Measurements from ENCODE around the gene QDPR.

DNA sequence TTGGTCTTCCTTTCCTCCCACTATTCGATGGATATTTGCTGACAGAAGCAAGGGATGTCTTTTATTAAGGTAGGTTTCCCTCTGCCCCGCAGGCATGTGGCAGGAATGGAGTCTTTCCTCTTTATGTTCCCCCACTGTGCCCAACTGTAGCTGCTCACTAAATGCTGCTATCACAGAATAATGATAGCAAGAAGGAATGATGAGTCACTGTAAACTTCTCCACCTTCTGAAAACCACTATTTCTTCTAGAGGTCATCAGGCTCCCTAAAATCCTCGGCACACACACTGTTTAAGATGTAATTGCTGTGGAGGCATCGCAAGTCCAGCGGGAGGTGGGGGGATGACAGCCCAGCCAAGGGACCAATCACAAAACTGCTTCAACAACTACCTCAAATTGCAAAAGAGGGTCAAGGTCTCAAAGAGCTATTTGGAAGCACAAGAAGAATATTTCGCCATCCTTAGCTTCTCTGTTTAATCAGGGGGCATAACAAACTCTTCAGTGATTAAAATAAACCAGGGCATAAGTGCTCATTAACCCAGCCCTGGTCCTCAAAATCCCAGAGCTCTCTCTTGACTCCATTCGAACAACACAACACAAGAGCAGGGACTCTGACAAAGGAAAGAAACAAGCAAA lies 13.9 kb downstream of the QDPR start:
- TF ChIP-seq SPI1 (IDR thresholded peaks at IDR 0.05; ENCODE audit: borderline replicate concordance, low read depth) (no peak), REST (IDR thresholded peaks at IDR 0.05; ENCODE audit: insufficient replicate concordance, low read depth) (no peak), POLR2AphosphoS5 (IDR thresholded peaks at IDR 0.05; ENCODE audit: low read depth) (no peak)
- TF ChIP-seq, protein P1, sequence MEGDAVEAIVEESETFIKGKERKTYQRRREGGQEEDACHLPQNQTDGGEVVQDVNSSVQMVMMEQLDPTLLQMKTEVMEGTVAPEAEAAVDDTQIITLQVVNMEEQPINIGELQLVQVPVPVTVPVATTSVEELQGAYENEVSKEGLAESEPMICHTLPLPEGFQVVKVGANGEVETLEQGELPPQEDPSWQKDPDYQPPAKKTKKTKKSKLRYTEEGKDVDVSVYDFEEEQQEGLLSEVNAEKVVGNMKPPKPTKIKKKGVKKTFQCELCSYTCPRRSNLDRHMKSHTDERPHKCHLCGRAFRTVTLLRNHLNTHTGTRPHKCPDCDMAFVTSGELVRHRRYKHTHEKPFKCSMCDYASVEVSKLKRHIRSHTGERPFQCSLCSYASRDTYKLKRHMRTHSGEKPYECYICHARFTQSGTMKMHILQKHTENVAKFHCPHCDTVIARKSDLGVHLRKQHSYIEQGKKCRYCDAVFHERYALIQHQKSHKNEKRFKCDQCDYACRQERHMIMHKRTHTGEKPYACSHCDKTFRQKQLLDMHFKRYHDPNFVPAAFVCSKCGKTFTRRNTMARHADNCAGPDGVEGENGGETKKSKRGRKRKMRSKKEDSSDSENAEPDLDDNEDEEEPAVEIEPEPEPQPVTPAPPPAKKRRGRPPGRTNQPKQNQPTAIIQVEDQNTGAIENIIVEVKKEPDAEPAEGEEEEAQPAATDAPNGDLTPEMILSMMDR (IDR thresholded peaks at IDR 0.05; ENCODE audit: insufficient read depth, low read length), result no peak
